K562 (cell line): ENCODE results near the gene PNPO. TPM values are rescaled to one million over a fixed set of nuclear protein-coding genes. Genes with fewer than 3 reads are reported as not detected.

ENCODE experiments used
- ATAC-seq: fragments of 200-7000 bp; cut with Tn5 transposase; 3 replicates; pipeline ENCODE4 v1.9.1; 2020; ENCODE audit warnings: moderate library complexity
- BruUV-seq: library from RNA; stranded (reverse); fragments of 400-500 nt; replicated peaks from 2 replicates; lab custom pipeline; 2021; lab: Mats Ljungman, UMichigan
- CTCF ChIA-PET: fragments of 300-600 bp; formaldehyde crosslinking; extraction: SDS; loops from one replicate; lab custom pipeline; 2021; ENCODE audit warnings: low intra/inter-chr PET ratio; lab: Yijun Ruan, JAX
- POLR2A ChIA-PET: fragments of 300-600, 350-650 bp; sonication (Branson Sonifier 250); formaldehyde crosslinking; extraction: SDS; loops from one replicate; lab custom pipeline; 2021; ENCODE audit warnings: antibody characterized with exemption, inconsistent platforms; lab: Yijun Ruan, JAX
- DNase-seq, 4 experiments: peaks; one replicate each; pipeline versions ENCODE4 v3.0.0 to v3.0.0-alpha.2; 2011 to 2018; ENCODE audit warnings: low spot score in 3 of 4, mixed read lengths in 3 of 4; ENCODE audit errors: extremely low read depth in 1 of 4
- FAIRE-seq: peaks from 2 replicates; lab custom pipeline; 2011; peaks lifted over from hg19 to GRCh38; lab: Jason Lieb, UNC
- H2AFZ ChIP-seq: 2 replicates; pipeline ENCODE4 v1.6.0; 2011; ENCODE audit warnings: low read depth, low read length, control low read depth, inconsistent platforms
- H3K27ac ChIP-seq: fragments of 200-600 bp; 3 replicates; pipeline ENCODE4 v1.8.0; 2011; ENCODE audit warnings: low read depth, mild to moderate bottlenecking, control low read depth, inconsistent platforms, low read length, moderate library complexity, mixed read lengths; ENCODE audit errors: extremely low read depth
- H3K27me3 ChIP-seq, 2 experiments: fragments of 300-600 bp in 1 of 2; 2 replicates in 1 of 2; 3 replicates in 1 of 2; pipeline versions ENCODE4 v1.6.0 to v1.8.0; 2011; ENCODE audit warnings: inconsistent platforms in 2 of 2, low read length in 2 of 2, mild to moderate bottlenecking in 1 of 2, mixed read lengths in 1 of 2, moderate library complexity in 1 of 2; ENCODE audit not compliant: control insufficient read depth in 2 of 2, insufficient read depth in 2 of 2
- H3K36me3 ChIP-seq: fragments of 300-600 bp; 3 replicates; pipeline ENCODE4 v1.8.0; 2011; ENCODE audit warnings: mild to moderate bottlenecking, low read length, inconsistent platforms; ENCODE audit not compliant: control insufficient read depth, insufficient read depth
- H3K4me1 ChIP-seq, 2 experiments: fragments of 200-600 bp in 1 of 2; replicated peaks in 1 of 2; 2 replicates in 1 of 2; 3 replicates in 1 of 2; pipeline versions ENCODE4 v1.5.1 to v1.8.0; 2011; ENCODE audit warnings: inconsistent platforms in 2 of 2, low read length in 2 of 2, mild to moderate bottlenecking in 1 of 2, mixed read lengths in 1 of 2, moderate library complexity in 1 of 2; ENCODE audit not compliant: control insufficient read depth in 2 of 2, insufficient read depth in 2 of 2
- H3K4me2 ChIP-seq: 2 replicates; pipeline ENCODE4 v1.6.1; 2011; ENCODE audit warnings: low read length, control low read depth, inconsistent platforms, mixed read lengths; ENCODE audit not compliant: insufficient read depth
- H3K4me3 ChIP-seq: fragments of 200-600 bp; sonication (generic), shearing (Covaris generic); 2 replicates; pipeline ENCODE4 v1.5.1; 2016; ENCODE audit warnings: control low read depth, inconsistent platforms
- H3K79me2 ChIP-seq: fragments of 200-600 bp; 3 replicates; pipeline ENCODE4 v1.8.0; 2011; ENCODE audit warnings: low read length, inconsistent platforms; ENCODE audit not compliant: control insufficient read depth, insufficient read depth
- H3K9ac ChIP-seq, 2 experiments: 2 replicates each; pipeline versions ENCODE4 v1.6.0 to v1.6.1; 2011; ENCODE audit warnings: low read depth in 2 of 2, low read length in 2 of 2, control low read depth in 1 of 2, inconsistent platforms in 1 of 2, mild to moderate bottlenecking in 1 of 2, mixed read lengths in 1 of 2; ENCODE audit not compliant: insufficient read depth in 1 of 2
- H3K9me1 ChIP-seq: one replicate; pipeline ENCODE4 v1.6.0; 2011; ENCODE audit warnings: inconsistent platforms, mild to moderate bottlenecking, low read length, moderate library complexity; ENCODE audit not compliant: control insufficient read depth, insufficient read depth
- H3K9me3 ChIP-seq: replicated peaks from 2 replicates; pipeline ENCODE4 v1.5.1; 2011; ENCODE audit warnings: low read depth, low read length, inconsistent platforms; ENCODE audit not compliant: control insufficient read depth, insufficient read depth
- H4K20me1 ChIP-seq: replicated peaks from 2 replicates; pipeline ENCODE4 v1.6.1; 2011; ENCODE audit warnings: low read length, inconsistent platforms, mixed read lengths; ENCODE audit not compliant: control insufficient read depth, insufficient read depth
- DDX20 ChIP-seq: fragments of 450-650 bp; IDR thresholded peaks from 2 replicates; pipeline ENCODE4 v1.6.1; 2016; ENCODE audit warnings: missing genetic modification characterization, low read depth, mild to moderate bottlenecking, missing compliant biosample characterization, moderate library complexity
- FOXJ3 ChIP-seq: sonication (generic); formaldehyde crosslinking; IDR thresholded peaks from 2 replicates; pipeline ENCODE4 v1.4.0; 2020; ENCODE audit warnings: mild to moderate bottlenecking, missing genetic modification reagents
- NCOA4 ChIP-seq: fragments of 450-650 bp; IDR thresholded peaks from 2 replicates; pipeline ENCODE4 v1.6.1; 2018; ENCODE audit warnings: mild to moderate bottlenecking; ENCODE audit not compliant: partially characterized antibody
- PCBP2 ChIP-seq: fragments of 200-400 bp; formaldehyde crosslinking; IDR thresholded peaks from 2 replicates; pipeline ENCODE4 v1.6.1; 2018; ENCODE audit warnings: low read length, low read depth, mild to moderate bottlenecking, moderate library complexity; ENCODE audit not compliant: poor library complexity, severe bottlenecking
- RBM14 ChIP-seq: fragments of 200-400 bp; formaldehyde crosslinking; IDR thresholded peaks from 2 replicates; pipeline ENCODE4 v1.6.1; 2018; ENCODE audit warnings: low read depth, mild to moderate bottlenecking, low read length, moderate library complexity, borderline replicate concordance; ENCODE audit not compliant: insufficient read depth
- SIX5 ChIP-seq, 2 experiments: IDR thresholded peaks; 2 replicates each; pipeline ENCODE4 v1.6.1; 2011; ENCODE audit warnings: low read length in 2 of 2, borderline replicate concordance in 1 of 2, low read depth in 1 of 2, mild to moderate bottlenecking in 1 of 2, moderate library complexity in 1 of 2; ENCODE audit not compliant: insufficient read depth in 1 of 2
- TGIF2 ChIP-seq: sonication (generic); formaldehyde crosslinking; IDR thresholded peaks from 2 replicates; pipeline ENCODE4 v1.8.1; 2022; ENCODE audit warnings: mild to moderate bottlenecking, missing genetic modification reagents, moderate library complexity
- TRIM25 ChIP-seq: fragments of 450-650 bp; IDR thresholded peaks from 2 replicates; pipeline ENCODE4 v1.7.0; 2016; ENCODE audit warnings: borderline replicate concordance
- ZFPM2 ChIP-seq: fragments of 250-450 bp; sonication (Bioruptor Pico); IDR thresholded peaks from 2 replicates; pipeline ENCODE4 v1.5.1; 2022; ENCODE audit warnings: mild to moderate bottlenecking
- ZNF644 ChIP-seq: fragments of 200-800 bp; sonication (Bioruptor generic); IDR thresholded peaks from 2 replicates; pipeline ENCODE4 v1.6.1; 2016; ENCODE audit warnings: low read depth, missing genetic modification characterization, missing compliant biosample characterization
- ZNF75A ChIP-seq: fragments of 450-650 bp; formaldehyde crosslinking; IDR thresholded peaks from 2 replicates; pipeline ENCODE4 v1.4.0; 2020; ENCODE audit warnings: mild to moderate bottlenecking
- ZZZ3 ChIP-seq: fragments of 450-650 bp; IDR thresholded peaks from 2 replicates; pipeline ENCODE4 v1.6.1; 2016; ENCODE audit warnings: antibody characterized with exemption, mild to moderate bottlenecking, moderate library complexity
- WGBS: fragments of 100-300 bp; shearing (Covaris generic); methylation state at CpG from one replicate; pipeline ENCODE4 v1.1.6; 2016; ENCODE audit warnings: low coverage, mixed read lengths; ENCODE audit not compliant: insufficient coverage; ENCODE audit errors: missing lambda C conversion rate; 5-methylcytosine and 5-hydroxymethylcytosine counted together
- in situ Hi-C: fragments of 300-500 bp; cut with MboI; formaldehyde crosslinking; loops from 4 replicates; pipeline ENCODE4 v1.15.0; 2018; ENCODE audit warnings: inconsistent platforms, mixed read lengths
- intact Hi-C: fragments of 100-400 bp; cut with micrococcal nuclease; formaldehyde crosslinking; loops from 2 replicates; pipeline ENCODE4 v1.14.2; 2022
- polyA plus RNA-seq, 8 experiments: library from polyadenylated mRNA; depleted of rRNA in 4 of 8; stranded (reverse) in 5 of 8; unstranded in 3 of 8; fragments of >200 nt; fragmentation: Nextera tagmentation in 2 of 8; fragmentation: Illumina TruSeq in 1 of 8; extraction: Ambion mirVana in 2 of 8; extraction: Trizol in 1 of 8; gene quantifications; 2 replicates each; pipeline versions ENCODE4 v1.2.1 to v1.2.3, GENCODE V29; 2011 to 2014; ENCODE audit warnings: inconsistent platforms in 1 of 8, missing spikeins in 1 of 8
- total RNA-seq, 7 experiments: library from RNA; depleted of rRNA in 6 of 7; stranded (reverse); fragments of >200 nt in 6 of 7; fragmentation: Illumina TruSeq in 2 of 7; extraction: Trizol in 2 of 7; gene quantifications; 2 replicates each; pipeline versions ENCODE4 v1.2.1 to v1.2.3, GENCODE V29; 2011 to 2021; ENCODE audit warnings: low replicate concordance in 1 of 7

Gene PNPO
- total and polyA plus RNA-seq, 9 of the 15 experiments (the other 6 are each of a cell fraction or from before 2014, with no cell fraction given) = 16.6 to 39.0 (median 27.4) TPM

GRCh38 chr17:47917581-47917980 is 23.8 kb upstream of the PNPO start:
- Histone ChIP-seq H3K4me3 (no peak overlapping the region), H3K79me2 (no peaks in the 10 kb centered on the region), H3K27me3 (no peaks in the 10 kb centered on the region), H4K20me1 (no peaks in the 10 kb centered on the region), H2AFZ (no peak overlapping the region), H3K9me1 (peaks cover 3% of the 10 kb centered on the region), H3K4me1 (no peaks in the 10 kb centered on the region), H3K4me2 (no peak overlapping the region), H3K9ac (no peak overlapping the region), H3K36me3 (peaks cover 22% of the 10 kb centered on the region; the same call in 2 of the 3 replicates), H3K9me3 (no peaks in the 10 kb centered on the region), H3K27ac (no peak overlapping the region)
- intact Hi-C loops = no loop called here
- ChIA-PET CTCF (no interaction called here), POLR2A (no interaction called here)
- BruUV-seq = no TSS peak
- ATAC-seq (no peak), FAIRE-seq (peak; percentile 26), DNase-seq (no peak)
- in situ Hi-C loops = no loop called here
- no peak for TF ChIP-seq TGIF2 (CRISPR knock-in tag)
- WGBS = 64% methylated on average over 2 of the region's 2 CpGs

DNA sequence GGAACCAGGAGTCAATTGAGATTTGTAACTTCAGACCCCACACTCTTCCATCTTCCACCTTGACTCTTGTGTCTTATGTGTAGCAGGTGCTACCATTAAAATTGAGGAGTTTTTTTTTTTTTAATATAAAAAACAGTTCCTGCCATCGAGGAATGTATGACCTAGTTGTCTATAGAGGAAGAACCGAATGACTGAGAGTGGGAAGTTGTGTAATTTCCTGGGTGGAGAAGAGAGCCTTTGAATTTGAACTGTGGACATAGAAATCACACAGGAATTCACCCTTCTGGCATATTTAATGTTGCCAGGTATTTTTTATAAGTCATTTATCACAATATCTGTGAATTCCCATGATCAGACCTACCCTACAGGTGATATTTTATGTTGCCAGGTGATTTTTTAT is 23.4 kb upstream of the PNPO start:
- no peaks in the 10 kb centered on the region for H4K20me1 ChIP-seq
- H3K4me2 ChIP-seq = no peak overlapping the region
- H3K9me3 ChIP-seq = no peaks in the 10 kb centered on the region
- WGBS = 83% methylated on average over 2 of the region's 2 CpGs
- intact Hi-C loops = no loop called here
- BruUV-seq = no TSS peak
- no peak overlapping the region for H3K9ac ChIP-seq
- H2AFZ ChIP-seq = no peak overlapping the region
- peaks cover 3% of the 10 kb centered on the region for H3K9me1 ChIP-seq
- DNase-seq (no peak), ATAC-seq (no peak), FAIRE-seq (no peak)
- H3K4me1 ChIP-seq = 0 out of 5 replicates have a peak, but pooled peaks cover 0 to 2% of the 10 kb centered on the region in 2 experiments
- no peak overlapping the region for H3K4me3 ChIP-seq
- H3K27ac ChIP-seq = no peak overlapping the region
- in situ Hi-C loops = no loop called here
- POLR2A ChIA-PET = interaction anchor here (0.8 to 1.8 kb wide), 2 partner anchors 22 to 61 kb away, joined by 3 to 6 read pairs; partner anchors contain the start of gene SP2
- no peaks in the 10 kb centered on the region for H3K79me2 ChIP-seq
- CTCF ChIA-PET = no interaction called here
- peaks cover 26% of the 10 kb centered on the region; the same call in 2 of the 3 replicates for H3K36me3 ChIP-seq
- no peaks in the 10 kb centered on the region for H3K27me3 ChIP-seq
- TF ChIP-seq SIX5 (IDR thresholded peaks at IDR 0.05; ENCODE audit: borderline replicate concordance in 1 of 2, insufficient read depth in 1 of 2, low read depth in 1 of 2, low read length in 2 of 2) = no peak
- TF ChIP-seq ZNF75A (CRISPR knock-in tag) = no peak
- TF ChIP-seq TGIF2 (CRISPR knock-in tag) = no peak
- TF ChIP-seq FOXJ3 (CRISPR knock-in tag) = no peak
- TF ChIP-seq ZFPM2 (CRISPR knock-in tag) = no peak
- TF ChIP-seq RBM14 = no peak
- TF ChIP-seq TRIM25 = no peak
- no peak for TF ChIP-seq ZZZ3
- no peak for TF ChIP-seq DDX20 (tag)
- TF ChIP-seq NCOA4 = no peak
- TF ChIP-seq PCBP2 = no peak
- TF ChIP-seq ZNF644 = no peak
